ENCODE data around the gene CUL3.
"Not testable (repeated sequence)": the region's sequence is repeated elsewhere in the genome, so short reads cannot be mapped to it uniquely, and the experiment has no call there.

CUL3 gene

GRCh38 chr2:224601923-224602322 is 16.8 kb upstream of the CUL3 start:
- Histone ChIP-seq H3K4me3 (ENCODE audit: low read depth in 1 of 2, low read length in 2 of 2) (no peak overlapping the region), H3K27me3 (ENCODE audit: low read depth, low read length) (no peaks in the 10 kb centered on the region), H3K36me3 (ENCODE audit: control insufficient read depth in 1 of 2, insufficient read depth in 2 of 2, low read length in 2 of 2) (no peaks in the 10 kb centered on the region), H3K4me1 (ENCODE audit: control insufficient read depth in 1 of 2, insufficient read depth in 2 of 2, low read length in 2 of 2) (no peaks in the 10 kb centered on the region), H3K9me3 (ENCODE audit: control insufficient read depth in 1 of 2, low read length in 2 of 2) (no peaks in the 10 kb centered on the region), H3K27ac (ENCODE audit: low read length) (no peak overlapping the region)

GRCh38 chr2:224598678-224599077 is 13.5 kb upstream of the CUL3 start:
- Histone ChIP-seq H3K36me3 (ENCODE audit: control insufficient read depth in 1 of 2, insufficient read depth in 2 of 2, low read length in 2 of 2) (no peaks in the 10 kb centered on the region), H3K9me3 (ENCODE audit: control insufficient read depth in 1 of 2, low read length in 2 of 2) (no peaks in the 10 kb centered on the region), H3K4me1 (ENCODE audit: control insufficient read depth in 1 of 2, insufficient read depth in 2 of 2, low read length in 2 of 2) (no peaks in the 10 kb centered on the region), H3K27me3 (ENCODE audit: low read depth, low read length) (no peaks in the 10 kb centered on the region), H3K27ac (ENCODE audit: low read length) (no peak overlapping the region), H3K4me3 (ENCODE audit: low read depth in 1 of 2, low read length in 2 of 2) (no peak overlapping the region)

GRCh38 chr2:224596289-224596688 is 11.1 kb upstream of the CUL3 start:
- H3K27me3 ChIP-seq (ENCODE audit: low read depth, low read length) = no peaks in the 10 kb centered on the region
- no peaks in the 10 kb centered on the region for H3K9me3 ChIP-seq (ENCODE audit: control insufficient read depth in 1 of 2, low read length in 2 of 2)
- no peak overlapping the region for H3K4me3 ChIP-seq (ENCODE audit: low read depth in 1 of 2, low read length in 2 of 2)
- H3K36me3 ChIP-seq (ENCODE audit: control insufficient read depth in 1 of 2, insufficient read depth in 2 of 2, low read length in 2 of 2) = no peaks in the 10 kb centered on the region
- H3K4me1 ChIP-seq (ENCODE audit: control insufficient read depth in 1 of 2, insufficient read depth in 2 of 2, low read length in 2 of 2) = no peaks in the 10 kb centered on the region
- no peak overlapping the region for H3K27ac ChIP-seq (ENCODE audit: low read length)

- H3K9me3 ChIP-seq (ENCODE audit: control insufficient read depth in 1 of 2, low read length in 2 of 2) = no peaks in the 10 kb centered on the region
- H3K36me3 ChIP-seq (ENCODE audit: control insufficient read depth in 1 of 2, insufficient read depth in 2 of 2, low read length in 2 of 2) = no peaks in the 10 kb centered on the region
- H3K27me3 ChIP-seq (ENCODE audit: low read depth, low read length) = no peaks in the 10 kb centered on the region
- H3K27ac ChIP-seq (ENCODE audit: low read length) = no peak overlapping the region
- no peak overlapping the region for H3K4me3 ChIP-seq (ENCODE audit: low read depth in 1 of 2, low read length in 2 of 2)
- no peaks in the 10 kb centered on the region for H3K4me1 ChIP-seq (ENCODE audit: control insufficient read depth in 1 of 2, insufficient read depth in 2 of 2, low read length in 2 of 2)
Observed at GRCh38 chr2:224595518-224595917, 10.4 kb upstream of the CUL3 start.

- H3K27me3 ChIP-seq (ENCODE audit: low read depth, low read length) = no peaks in the 10 kb centered on the region
- no peaks in the 10 kb centered on the region for H3K4me1 ChIP-seq (ENCODE audit: control insufficient read depth in 1 of 2, insufficient read depth in 2 of 2, low read length in 2 of 2)
- H3K4me3 ChIP-seq (ENCODE audit: low read depth in 1 of 2, low read length in 2 of 2) = no peak overlapping the region
- no peaks in the 10 kb centered on the region for H3K36me3 ChIP-seq (ENCODE audit: control insufficient read depth in 1 of 2, insufficient read depth in 2 of 2, low read length in 2 of 2)
- H3K27ac ChIP-seq (ENCODE audit: low read length) = no peak overlapping the region
- no peaks in the 10 kb centered on the region for H3K9me3 ChIP-seq (ENCODE audit: control insufficient read depth in 1 of 2, low read length in 2 of 2)
Observed at GRCh38 chr2:224594840-224595239, 9.7 kb upstream of the CUL3 start.

- H3K4me1 ChIP-seq (ENCODE audit: control insufficient read depth in 1 of 2, insufficient read depth in 2 of 2, low read length in 2 of 2) = peaks cover 0 to 5% of the 10 kb centered on the region in 2 donors
- H3K9me3 ChIP-seq (ENCODE audit: control insufficient read depth in 1 of 2, low read length in 2 of 2) = no peaks in the 10 kb centered on the region
- no peak overlapping the region for H3K4me3 ChIP-seq (ENCODE audit: low read depth in 1 of 2, low read length in 2 of 2)
- H3K27me3 ChIP-seq (ENCODE audit: low read depth, low read length) = no peaks in the 10 kb centered on the region
- H3K36me3 ChIP-seq (ENCODE audit: control insufficient read depth in 1 of 2, insufficient read depth in 2 of 2, low read length in 2 of 2) = no peaks in the 10 kb centered on the region
- H3K27ac ChIP-seq (ENCODE audit: low read length) = no peak overlapping the region
Observed at GRCh38 chr2:224591220-224591619, 6.1 kb upstream of the CUL3 start.

GRCh38 chr2:224586127-224586695 is 1.0 kb upstream of the CUL3 start:
- Histone ChIP-seq H3K27ac (ENCODE audit: low read length) (peak overlapping the region; percentile 57), H3K27me3 (ENCODE audit: low read depth, low read length) (no peaks in the 10 kb centered on the region), H3K4me3 (ENCODE audit: low read depth in 1 of 2, low read length in 2 of 2) (peak overlapping the region; percentile 72 to 73), H3K9me3 (ENCODE audit: control insufficient read depth in 1 of 2, low read length in 2 of 2) (no peaks in the 10 kb centered on the region), H3K4me1 (ENCODE audit: control insufficient read depth in 1 of 2, insufficient read depth in 2 of 2, low read length in 2 of 2) (peaks cover 0 to 28% of the 10 kb centered on the region in 2 donors), H3K36me3 (ENCODE audit: control insufficient read depth in 1 of 2, insufficient read depth in 2 of 2, low read length in 2 of 2) (no peaks in the 10 kb centered on the region)

- no peak overlapping the region for H3K27ac ChIP-seq (ENCODE audit: low read length)
Observed at GRCh38 chr2:224584785-224585210, 365 bp downstream of the CUL3 start.

GRCh38 chr2:224584111-224584784 is 915 bp downstream of the CUL3 start:
- no peaks in the 10 kb centered on the region for H3K9me3 ChIP-seq (ENCODE audit: control insufficient read depth in 1 of 2, low read length in 2 of 2)

More at GRCh38 chr2:224584785-224585210, 365 bp downstream of the CUL3 start:
- no peaks in the 10 kb centered on the region for H3K27me3 ChIP-seq (ENCODE audit: low read depth, low read length)
- H3K4me1 ChIP-seq (ENCODE audit: control insufficient read depth in 1 of 2, insufficient read depth in 2 of 2, low read length in 2 of 2) = peaks cover 0 to 28% of the 10 kb centered on the region in 2 donors
- peak overlapping the region in 1 of 2 donors; percentile 73 for H3K4me3 ChIP-seq (ENCODE audit: low read depth in 1 of 2, low read length in 2 of 2)
- H3K36me3 ChIP-seq (ENCODE audit: control insufficient read depth in 1 of 2, insufficient read depth in 2 of 2, low read length in 2 of 2) = no peaks in the 10 kb centered on the region
- no peaks in the 10 kb centered on the region for H3K9me3 ChIP-seq (ENCODE audit: control insufficient read depth in 1 of 2, low read length in 2 of 2)

GRCh38 chr2:224583033-224583432 is 2.1 kb downstream of the CUL3 start:
- H3K36me3 ChIP-seq (ENCODE audit: control insufficient read depth in 1 of 2, insufficient read depth in 2 of 2, low read length in 2 of 2); H3K27me3 ChIP-seq (ENCODE audit: low read depth, low read length); H3K9me3 ChIP-seq (ENCODE audit: control insufficient read depth in 1 of 2, low read length in 2 of 2); H3K27ac ChIP-seq (ENCODE audit: low read length): not testable (repeated sequence)
- peaks cover 0 to 33% of the 10 kb centered on the region in 2 donors for H3K4me1 ChIP-seq (ENCODE audit: control insufficient read depth in 1 of 2, insufficient read depth in 2 of 2, low read length in 2 of 2)
- peak overlapping the region; percentile 73 to 96 for H3K4me3 ChIP-seq (ENCODE audit: low read depth in 1 of 2, low read length in 2 of 2)

More at GRCh38 chr2:224584111-224584784, 915 bp downstream of the CUL3 start:
- H3K27ac ChIP-seq (ENCODE audit: low read length) = peak overlapping the region; percentile 83
- no peaks in the 10 kb centered on the region for H3K27me3 ChIP-seq (ENCODE audit: low read depth, low read length)
- H3K4me1 ChIP-seq (ENCODE audit: control insufficient read depth in 1 of 2, insufficient read depth in 2 of 2, low read length in 2 of 2) = peaks cover 0 to 28% of the 10 kb centered on the region in 2 donors
- no peaks in the 10 kb centered on the region for H3K36me3 ChIP-seq (ENCODE audit: control insufficient read depth in 1 of 2, insufficient read depth in 2 of 2, low read length in 2 of 2)
- H3K4me3 ChIP-seq (ENCODE audit: low read depth in 1 of 2, low read length in 2 of 2) = peak overlapping the region; percentile 73 to 96

GRCh38 chr2:224580248-224580647 is 4.9 kb downstream of the CUL3 start:
- Histone ChIP-seq H3K36me3 (ENCODE audit: control insufficient read depth in 1 of 2, insufficient read depth in 2 of 2, low read length in 2 of 2) (no peaks in the 10 kb centered on the region), H3K4me3 (ENCODE audit: low read depth in 1 of 2, low read length in 2 of 2) (no peak overlapping the region), H3K27ac (ENCODE audit: low read length) (no peak overlapping the region), H3K4me1 (ENCODE audit: control insufficient read depth in 1 of 2, insufficient read depth in 2 of 2, low read length in 2 of 2) (peaks cover 8 to 43% of the 10 kb centered on the region in 2 donors), H3K9me3 (ENCODE audit: control insufficient read depth in 1 of 2, low read length in 2 of 2) (no peaks in the 10 kb centered on the region), H3K27me3 (ENCODE audit: low read depth, low read length) (no peaks in the 10 kb centered on the region)

Measured in muscle layer of duodenum (tissue), 2 donors.